PC-9 (cell line): ENCODE measurements around the gene KLK6. TPM values are rescaled to one million over a fixed set of nuclear protein-coding genes. Genes with fewer than 3 reads are reported as not detected.
A peak's percentile ranks its signal among the peaks of the same experiment; 100 is the strongest.

Experiments used
- BruUV-seq: library from RNA; stranded (reverse); fragments of 400-500 nt; replicated peaks from 2 replicates; lab custom pipeline; 2021; lab: Mats Ljungman, UMichigan
- CTCF ChIA-PET: fragments of 300-600 bp; sonication (Branson Sonifier 250); formaldehyde crosslinking; loops from one replicate; lab custom pipeline; 2022; ENCODE audit warnings: antibody characterized with exemption; lab: Charles Lee
- POLR2A ChIA-PET: fragments of 300-600 bp; sonication (Branson Sonifier 250); formaldehyde crosslinking; loops from one replicate; lab custom pipeline; 2022; ENCODE audit warnings: antibody characterized with exemption; ENCODE audit not compliant: unreplicated experiment; lab: Charles Lee
- DNase-seq, 2 experiments: peaks; one replicate each; pipeline versions ENCODE4 v3.0.0 to v3.0.0-alpha.2; 2015 to 2022; ENCODE audit warnings: mixed read lengths in 1 of 2
- H2AFZ ChIP-seq: fragments of 200-600 bp; sonication (generic); 2 replicates; pipeline ENCODE4 v1.8.1; 2017; ENCODE audit warnings: antibody characterized with exemption
- H3F3A ChIP-seq: fragments of 200-600 bp; sonication (generic); 2 replicates; pipeline ENCODE4 v1.8.1; 2017; ENCODE audit warnings: antibody characterized with exemption, mild to moderate bottlenecking, low read depth; ENCODE audit not compliant: insufficient read depth
- H3K27ac ChIP-seq: fragments of 200-600 bp; sonication (generic); 2 replicates; pipeline ENCODE4 v1.6.1; 2016; ENCODE audit warnings: mixed run types
- H3K27me3 ChIP-seq: fragments of 200-600 bp; sonication (generic); 2 replicates; pipeline ENCODE4 v1.6.1; 2016; ENCODE audit warnings: low read depth, mixed run types; ENCODE audit not compliant: insufficient read depth
- H3K36me3 ChIP-seq: fragments of 200-600 bp; sonication (generic); 2 replicates; pipeline ENCODE4 v1.6.1; 2016; ENCODE audit warnings: low read depth, mixed run types
- H3K4me1 ChIP-seq: fragments of 200-600 bp; sonication (generic); replicated peaks from 2 replicates; pipeline ENCODE4 v1.6.1; 2016; ENCODE audit warnings: mixed run types; ENCODE audit not compliant: insufficient read depth
- H3K4me2 ChIP-seq: fragments of 200-600 bp; sonication (generic); 2 replicates; pipeline ENCODE4 v1.6.1; 2017; ENCODE audit warnings: mixed run types
- H3K4me3 ChIP-seq: fragments of 200-600 bp; sonication (generic); 2 replicates; pipeline ENCODE4 v1.6.1; 2016; ENCODE audit warnings: mixed run types
- H3K79me2 ChIP-seq: fragments of 200-600 bp; sonication (generic); 2 replicates; pipeline ENCODE4 v1.6.1; 2017; ENCODE audit warnings: low read depth, mixed run types
- H3K9me2 ChIP-seq: fragments of 200-600 bp; sonication (generic); 2 replicates; pipeline ENCODE4 v1.8.1; 2017; ENCODE audit warnings: mild to moderate bottlenecking; ENCODE audit not compliant: insufficient read depth
- H3K9me3 ChIP-seq: fragments of 200-600 bp; sonication (generic); 2 replicates; pipeline ENCODE4 v1.8.1; 2016; ENCODE audit warnings: low read depth; ENCODE audit not compliant: insufficient read depth
- H4K20me1 ChIP-seq: fragments of 200-600 bp; sonication (generic); 2 replicates; pipeline ENCODE4 v1.8.1; 2017; ENCODE audit not compliant: insufficient read depth
- EZH2 ChIP-seq: fragments of 200-600 bp; sonication (generic); IDR thresholded peaks from 2 replicates; pipeline ENCODE4 v1.8.0; 2017; ENCODE audit warnings: antibody characterized with exemption, low read depth
- intact Hi-C: fragments of 100-400 bp; cut with micrococcal nuclease; formaldehyde crosslinking; loops from one replicate; pipeline ENCODE4 v1.10.0; 2022; ENCODE audit not compliant: unreplicated experiment
- total RNA-seq: library from RNA; stranded (reverse); gene quantifications from 2 replicates; pipeline ENCODE4 v1.2.3, GENCODE V29; 2021
- TF ChIP-seq, protein P1 (sequence below): fragments of 200-600 bp; sonication (generic); conservative IDR thresholded peaks from 2 replicates; pipeline ENCODE4 v1.6.1; 2017; ENCODE audit warnings: mixed run types, antibody characterized with exemption, mild to moderate bottlenecking, moderate library complexity

The KLK6 gene
- total RNA-seq, 1 experiment from 2014 or later: 490 TPM

DNA sequence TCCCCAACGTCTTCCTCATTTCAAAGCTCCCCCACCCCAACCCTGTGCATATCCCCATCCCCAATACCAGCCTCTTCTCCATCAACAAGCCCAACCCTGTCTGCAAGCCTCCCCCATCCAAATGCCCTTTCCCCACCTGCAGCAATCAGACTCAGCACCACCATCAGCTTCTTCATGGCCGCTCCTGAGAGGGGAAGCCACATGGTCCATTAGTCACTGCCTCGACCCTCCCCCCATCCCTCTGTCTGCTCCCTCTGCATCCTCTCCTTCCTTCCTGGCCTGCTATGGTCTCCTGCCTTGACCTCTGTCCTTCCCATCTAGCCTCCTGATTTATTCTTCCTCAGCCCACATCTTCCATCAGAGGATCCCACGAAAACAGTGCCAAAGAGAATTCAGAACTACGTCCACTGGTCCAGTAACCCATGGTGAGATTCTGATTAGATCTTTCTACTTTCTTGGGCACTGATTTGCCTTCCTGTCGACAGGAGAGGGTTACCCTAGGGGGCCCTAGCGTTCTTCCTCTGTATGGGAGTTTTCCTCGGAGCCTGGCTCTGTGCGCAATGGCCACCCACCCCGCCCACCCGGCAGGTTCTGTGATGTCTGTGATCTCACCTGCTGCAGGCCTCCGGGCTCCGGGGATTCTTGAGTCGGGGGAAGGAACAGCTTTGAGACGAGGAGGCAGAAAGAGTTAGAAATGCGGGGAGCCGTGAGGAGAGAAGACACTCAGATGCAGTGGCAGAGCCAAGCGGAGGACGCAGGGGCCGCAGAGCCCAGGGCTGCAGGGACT, 1.3 kb downstream of the KLK6 start:
- H4K20me1 ChIP-seq: peaks cover 4% of the 10 kb centered on the region; the same call in 1 of the 2 replicates
- CTCF ChIA-PET: interaction anchor here (0.5 to 1.1 kb wide), 3 partner anchors 48 to 240 kb away, joined by 3 read pairs; no protein-coding TSS in a partner anchor
- H3F3A ChIP-seq: peaks cover 63% of the 10 kb centered on the region
- TF ChIP-seq, protein P1, sequence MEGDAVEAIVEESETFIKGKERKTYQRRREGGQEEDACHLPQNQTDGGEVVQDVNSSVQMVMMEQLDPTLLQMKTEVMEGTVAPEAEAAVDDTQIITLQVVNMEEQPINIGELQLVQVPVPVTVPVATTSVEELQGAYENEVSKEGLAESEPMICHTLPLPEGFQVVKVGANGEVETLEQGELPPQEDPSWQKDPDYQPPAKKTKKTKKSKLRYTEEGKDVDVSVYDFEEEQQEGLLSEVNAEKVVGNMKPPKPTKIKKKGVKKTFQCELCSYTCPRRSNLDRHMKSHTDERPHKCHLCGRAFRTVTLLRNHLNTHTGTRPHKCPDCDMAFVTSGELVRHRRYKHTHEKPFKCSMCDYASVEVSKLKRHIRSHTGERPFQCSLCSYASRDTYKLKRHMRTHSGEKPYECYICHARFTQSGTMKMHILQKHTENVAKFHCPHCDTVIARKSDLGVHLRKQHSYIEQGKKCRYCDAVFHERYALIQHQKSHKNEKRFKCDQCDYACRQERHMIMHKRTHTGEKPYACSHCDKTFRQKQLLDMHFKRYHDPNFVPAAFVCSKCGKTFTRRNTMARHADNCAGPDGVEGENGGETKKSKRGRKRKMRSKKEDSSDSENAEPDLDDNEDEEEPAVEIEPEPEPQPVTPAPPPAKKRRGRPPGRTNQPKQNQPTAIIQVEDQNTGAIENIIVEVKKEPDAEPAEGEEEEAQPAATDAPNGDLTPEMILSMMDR: peak; percentile 52; the same call in 1 of the 2 replicates
- no peak for TF ChIP-seq EZH2
- H2AFZ ChIP-seq: peak overlapping the region; percentile 37
- BruUV-seq: TSS peak; percentile 9
- H3K9me2 ChIP-seq: no peaks in the 10 kb centered on the region
- H3K4me2 ChIP-seq: peak overlapping the region; percentile 89
- intact Hi-C loops: loop anchor here (1.0 to 2.0 kb wide), 2 partner anchors 15 to 129 kb away; partner anchors contain the start of gene KLK5
- H3K79me2 ChIP-seq: peaks cover 62% of the 10 kb centered on the region
- DNase-seq: peak; percentile 47 to 70
- no peaks in the 10 kb centered on the region for H3K27me3 ChIP-seq
- H3K4me3 ChIP-seq: peak overlapping the region; percentile 76
- peaks cover 67% of the 10 kb centered on the region for H3K4me1 ChIP-seq
- POLR2A ChIA-PET: interaction anchor here (0.5 to 2.2 kb wide), 7 partner anchors 15 to 44 kb away, joined by 3 to 34 read pairs (median 12); partner anchors contain the start of gene KLK8
- H3K9me3 ChIP-seq: no peaks in the 10 kb centered on the region
- peak overlapping the region; percentile 92 for H3K27ac ChIP-seq
- H3K36me3 ChIP-seq: peaks cover 30% of the 10 kb centered on the region

DNA sequence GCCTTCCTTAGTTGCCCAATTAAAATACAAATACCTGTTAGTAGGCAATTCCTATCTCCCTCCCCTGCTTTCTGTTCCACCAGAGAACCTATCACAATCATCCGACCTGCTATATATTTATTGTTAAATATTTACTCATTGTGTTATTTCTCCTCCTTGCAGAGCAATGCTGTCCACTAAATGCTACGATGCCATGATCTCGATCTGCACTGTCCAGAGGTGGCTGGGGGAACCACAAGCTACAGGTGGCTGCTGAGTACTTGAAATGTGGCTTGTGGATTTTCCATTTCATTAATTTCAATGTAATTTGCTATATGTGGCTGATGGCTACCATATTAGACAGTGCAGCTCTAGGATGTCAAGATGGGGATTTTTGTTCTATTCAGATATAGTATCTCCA, 5.1 kb downstream of the KLK6 start:
- H4K20me1 ChIP-seq: peaks cover 4% of the 10 kb centered on the region; the same call in 1 of the 2 replicates
- no peak for DNase-seq
- H3K36me3 ChIP-seq: peaks cover 49% of the 10 kb centered on the region
- peaks cover 31% of the 10 kb centered on the region for H3K4me1 ChIP-seq
- H3K9me2 ChIP-seq: no peaks in the 10 kb centered on the region
- H3K4me3 ChIP-seq: no peak overlapping the region
- H3K79me2 ChIP-seq: peaks cover 47% of the 10 kb centered on the region
- no peak overlapping the region for H2AFZ ChIP-seq
- 0 out of 2 replicates have a peak overlapping the region, but pooled peaks have one; percentile 5 for H3K4me2 ChIP-seq
- TF ChIP-seq, protein P1: no peak
- no peak for TF ChIP-seq EZH2
- POLR2A ChIA-PET: no interaction called here
- H3K9me3 ChIP-seq: no peaks in the 10 kb centered on the region
- no peaks in the 10 kb centered on the region for H3K27me3 ChIP-seq
- no peak overlapping the region for H3K27ac ChIP-seq
- peaks cover 61% of the 10 kb centered on the region for H3F3A ChIP-seq
- CTCF ChIA-PET: no interaction called here
- intact Hi-C loops: no loop called here
- BruUV-seq: no TSS peak

DNA sequence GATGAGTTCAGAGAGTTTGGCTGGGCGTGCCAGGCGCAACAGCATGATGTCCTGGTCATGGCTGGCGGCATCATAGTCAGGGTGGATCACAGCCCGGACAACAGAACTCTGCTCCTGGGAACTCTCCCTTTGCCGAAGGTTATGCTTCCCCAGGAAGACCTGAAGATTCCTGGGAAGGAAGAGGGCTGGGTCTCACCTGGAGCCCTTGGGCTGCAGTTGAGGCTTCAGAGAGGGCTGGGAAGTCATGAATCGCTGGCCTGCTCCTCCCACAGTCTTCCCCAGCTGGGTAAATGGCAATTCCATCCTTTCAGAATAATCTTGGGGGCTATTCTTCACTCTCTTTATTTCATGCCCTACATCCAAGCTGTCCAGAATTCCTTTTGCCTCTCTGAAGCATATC, 6.0 kb downstream of the KLK6 start:
- Histone ChIP-seq H3K4me3 (no peak overlapping the region), H3K79me2 (peaks cover 47% of the 10 kb centered on the region), H3F3A (peaks cover 62% of the 10 kb centered on the region), H3K27ac (no peak overlapping the region), H4K20me1 (peaks cover 4% of the 10 kb centered on the region; the same call in 1 of the 2 replicates), H3K9me3 (no peaks in the 10 kb centered on the region), H3K36me3 (peaks cover 49% of the 10 kb centered on the region), H3K9me2 (no peaks in the 10 kb centered on the region), H3K4me2 (no peak overlapping the region), H2AFZ (no peak overlapping the region), H3K4me1 (peaks cover 24% of the 10 kb centered on the region), H3K27me3 (no peaks in the 10 kb centered on the region)
- intact Hi-C loops: no loop called here
- ChIA-PET CTCF (no interaction called here), POLR2A (no interaction called here)
- no peak for TF ChIP-seq EZH2
- TF ChIP-seq, protein P1: no peak
- DNase-seq: no peak
- no TSS peak for BruUV-seq
